ENCODE results near the gene TMIGD3.

Gene TMIGD3

GRCh38 chr1:111512132-111512889 lies 8.9 kb upstream of the TMIGD3 start:
- DNase-seq (ENCODE audit: low read depth) = no peak
- TF ChIP-seq, protein P1, sequence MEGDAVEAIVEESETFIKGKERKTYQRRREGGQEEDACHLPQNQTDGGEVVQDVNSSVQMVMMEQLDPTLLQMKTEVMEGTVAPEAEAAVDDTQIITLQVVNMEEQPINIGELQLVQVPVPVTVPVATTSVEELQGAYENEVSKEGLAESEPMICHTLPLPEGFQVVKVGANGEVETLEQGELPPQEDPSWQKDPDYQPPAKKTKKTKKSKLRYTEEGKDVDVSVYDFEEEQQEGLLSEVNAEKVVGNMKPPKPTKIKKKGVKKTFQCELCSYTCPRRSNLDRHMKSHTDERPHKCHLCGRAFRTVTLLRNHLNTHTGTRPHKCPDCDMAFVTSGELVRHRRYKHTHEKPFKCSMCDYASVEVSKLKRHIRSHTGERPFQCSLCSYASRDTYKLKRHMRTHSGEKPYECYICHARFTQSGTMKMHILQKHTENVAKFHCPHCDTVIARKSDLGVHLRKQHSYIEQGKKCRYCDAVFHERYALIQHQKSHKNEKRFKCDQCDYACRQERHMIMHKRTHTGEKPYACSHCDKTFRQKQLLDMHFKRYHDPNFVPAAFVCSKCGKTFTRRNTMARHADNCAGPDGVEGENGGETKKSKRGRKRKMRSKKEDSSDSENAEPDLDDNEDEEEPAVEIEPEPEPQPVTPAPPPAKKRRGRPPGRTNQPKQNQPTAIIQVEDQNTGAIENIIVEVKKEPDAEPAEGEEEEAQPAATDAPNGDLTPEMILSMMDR (IDR thresholded peaks at IDR 0.05; ENCODE audit: low read depth, low read length) = no peak
- TF ChIP-seq POLR2A (IDR thresholded peaks at IDR 0.05; ENCODE audit: extremely low read depth, insufficient read length) (no peak), MYC (IDR thresholded peaks at IDR 0.05; ENCODE audit: low read depth, low read length) (no peak)
- TF ChIP-seq, protein P2, sequence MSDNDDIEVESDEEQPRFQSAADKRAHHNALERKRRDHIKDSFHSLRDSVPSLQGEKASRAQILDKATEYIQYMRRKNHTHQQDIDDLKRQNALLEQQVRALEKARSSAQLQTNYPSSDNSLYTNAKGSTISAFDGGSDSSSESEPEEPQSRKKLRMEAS (IDR thresholded peaks at IDR 0.05; ENCODE audit: low read depth, low read length) = no peak
- H3K4me3 ChIP-seq (ENCODE audit: low read depth, low read length) = no peak overlapping the region

DNA sequence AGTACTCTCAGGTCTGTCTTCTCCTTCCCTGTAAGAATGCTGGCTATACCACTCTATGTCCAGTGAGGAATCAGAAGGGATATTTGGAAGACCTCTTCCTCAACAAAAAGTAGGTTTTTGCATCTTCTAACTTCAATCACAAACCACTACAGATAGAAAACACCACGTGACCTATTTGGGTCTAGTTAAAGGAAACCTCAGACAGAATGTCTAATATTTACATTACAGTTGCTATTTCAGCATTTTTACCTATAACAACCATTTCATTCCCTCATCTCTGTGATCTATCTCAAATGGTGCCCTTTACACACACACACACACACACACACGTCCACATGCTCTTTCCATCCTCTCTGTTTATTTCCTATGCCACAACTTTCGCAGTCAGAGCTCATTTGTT lies 7.9 kb upstream of the TMIGD3 start:
- TF ChIP-seq MYC (IDR thresholded peaks at IDR 0.05; ENCODE audit: low read depth, low read length) = no peak
- TF ChIP-seq, protein P1 (IDR thresholded peaks at IDR 0.05; ENCODE audit: low read depth, low read length) = no peak
- TF ChIP-seq, protein P2 (IDR thresholded peaks at IDR 0.05; ENCODE audit: low read depth, low read length) = no peak
- no peak for TF ChIP-seq POLR2A (IDR thresholded peaks at IDR 0.05; ENCODE audit: extremely low read depth, insufficient read length)
- no peak overlapping the region for H3K4me3 ChIP-seq (ENCODE audit: low read depth, low read length)
- DNase-seq (ENCODE audit: low read depth) = no peak

DNA sequence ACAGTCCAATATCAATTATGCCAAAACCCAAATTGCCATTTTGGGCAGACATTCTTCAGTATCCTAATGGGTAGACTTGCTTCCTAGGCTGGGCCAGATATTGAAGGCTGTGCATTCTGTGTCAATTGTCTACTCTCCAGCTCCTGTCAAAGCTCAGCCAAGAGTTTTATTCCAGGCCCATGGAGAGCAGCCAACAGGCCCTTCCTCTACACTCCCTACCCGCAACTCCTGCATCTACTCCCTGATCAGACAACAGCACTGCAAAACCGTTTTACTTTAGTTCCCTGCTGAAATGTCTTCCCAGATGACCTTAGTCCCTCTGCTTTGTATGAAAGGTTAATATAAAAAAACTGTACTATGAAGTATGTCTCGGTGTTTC lies 6.6 kb upstream of the TMIGD3 start:
- no peak for TF ChIP-seq MYC (IDR thresholded peaks at IDR 0.05; ENCODE audit: low read depth, low read length)
- TF ChIP-seq, protein P2 (IDR thresholded peaks at IDR 0.05; ENCODE audit: low read depth, low read length) = no peak
- no peak for TF ChIP-seq POLR2A (IDR thresholded peaks at IDR 0.05; ENCODE audit: extremely low read depth, insufficient read length)
- TF ChIP-seq, protein P1 (IDR thresholded peaks at IDR 0.05; ENCODE audit: low read depth, low read length) = no peak
- DNase-seq (ENCODE audit: low read depth) = no peak
- no peak overlapping the region for H3K4me3 ChIP-seq (ENCODE audit: low read depth, low read length)

- TF ChIP-seq MYC (IDR thresholded peaks at IDR 0.05; ENCODE audit: low read depth, low read length) = peak; percentile 66
- TF ChIP-seq, protein P1 (IDR thresholded peaks at IDR 0.05; ENCODE audit: low read depth, low read length) = peak; percentile 36
- TF ChIP-seq, protein P2 (IDR thresholded peaks at IDR 0.05; ENCODE audit: low read depth, low read length) = peak; percentile 56; the same call in 1 of the 2 replicates
- peak; percentile 23 for TF ChIP-seq POLR2A (IDR thresholded peaks at IDR 0.05; ENCODE audit: extremely low read depth, insufficient read length)
- DNase-seq (ENCODE audit: low read depth) = peak; percentile 98
- H3K4me3 ChIP-seq (ENCODE audit: low read depth, low read length) = peak overlapping the region; percentile 57
These were observed 4.2 kb upstream of the TMIGD3 start for GRCh38 chr1:111507411-111508201.

GRCh38 chr1:111506561-111506960 lies 3.1 kb upstream of the TMIGD3 start:
- DNase-seq (ENCODE audit: low read depth) = no peak
- H3K4me3 ChIP-seq (ENCODE audit: low read depth, low read length) = no peak overlapping the region
- TF ChIP-seq MYC (IDR thresholded peaks at IDR 0.05; ENCODE audit: low read depth, low read length) (no peak), POLR2A (IDR thresholded peaks at IDR 0.05; ENCODE audit: extremely low read depth, insufficient read length) (no peak)
- TF ChIP-seq, protein P2 (IDR thresholded peaks at IDR 0.05; ENCODE audit: low read depth, low read length) = no peak
- TF ChIP-seq, protein P1 (IDR thresholded peaks at IDR 0.05; ENCODE audit: low read depth, low read length) = no peak

Measured in NB4 (cell line).